WTC11 (cell line): ENCODE measurements around the gene ZSCAN21.

Source experiments
- ATF2 ChIP-seq: sonication (generic); formaldehyde crosslinking; IDR thresholded peaks from 2 replicates; pipeline ENCODE4 v1.8.1; 2022; ENCODE audit warnings: low read depth, missing genetic modification reagents, borderline replicate concordance
- CTCF ChIP-seq: fragments of 200-600 bp; IDR thresholded peaks from 2 replicates; pipeline ENCODE4 v1.8.0; 2022; ENCODE audit warnings: antibody characterized with exemption
- FOXJ3 ChIP-seq: sonication (generic); formaldehyde crosslinking; IDR thresholded peaks from 2 replicates; pipeline ENCODE4 v1.9.0; 2021; ENCODE audit warnings: missing genetic modification reagents, mild to moderate bottlenecking, borderline replicate concordance
- MYBL2 ChIP-seq: sonication (generic); formaldehyde crosslinking; IDR thresholded peaks from 2 replicates; pipeline ENCODE4 v1.8.1; 2023; ENCODE audit warnings: mild to moderate bottlenecking, moderate library complexity, missing genetic modification reagents
- SP1 ChIP-seq: sonication (generic); formaldehyde crosslinking; conservative IDR thresholded peaks from 2 replicates; pipeline ENCODE4 v1.8.1; 2022; ENCODE audit warnings: missing genetic modification reagents
- TP53 ChIP-seq: sonication (generic); formaldehyde crosslinking; IDR thresholded peaks from 2 replicates; pipeline ENCODE4 v1.8.1; 2023; ENCODE audit warnings: mild to moderate bottlenecking, missing genetic modification reagents
- TF ChIP-seq, protein P1 (sequence below): sonication (generic); formaldehyde crosslinking; conservative IDR thresholded peaks from 2 replicates; pipeline ENCODE4 v1.8.1; 2022; ENCODE audit warnings: mild to moderate bottlenecking, missing genetic modification reagents

DNA sequence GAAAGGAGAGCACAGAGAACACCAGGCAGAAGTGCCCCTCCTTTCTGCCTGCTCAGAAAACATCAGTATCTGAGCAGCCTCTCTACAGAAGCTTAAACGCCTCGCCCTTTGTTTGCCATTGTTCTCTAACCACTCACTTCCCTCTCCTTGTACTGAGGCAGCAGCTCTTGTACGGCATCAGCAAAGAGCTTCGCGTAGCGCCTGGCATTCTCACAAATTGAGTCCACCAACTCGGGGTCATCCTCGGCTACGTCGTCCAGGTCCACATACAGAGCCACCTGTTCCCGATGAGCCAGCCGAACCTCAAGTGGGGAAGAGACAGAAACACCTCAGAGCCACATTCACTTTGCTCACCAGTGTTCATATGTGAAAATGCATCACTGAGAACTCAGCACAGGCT is 49.9 kb downstream of the ZSCAN21 start:
- TF ChIP-seq CTCF (no peak), FOXJ3 (no peak), SP1 (no peak), MYBL2 (CRISPR knock-in tag) (no peak), ATF2 (CRISPR knock-in tag) (no peak), TP53 (CRISPR knock-in tag) (no peak)
- TF ChIP-seq, protein P1, sequence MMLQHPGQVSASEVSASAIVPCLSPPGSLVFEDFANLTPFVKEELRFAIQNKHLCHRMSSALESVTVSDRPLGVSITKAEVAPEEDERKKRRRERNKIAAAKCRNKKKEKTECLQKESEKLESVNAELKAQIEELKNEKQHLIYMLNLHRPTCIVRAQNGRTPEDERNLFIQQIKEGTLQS (CRISPR knock-in tag): no peak
